Amygdala (tissue), 56 donors: ENCODE measurements around the gene MME.

ENCODE experiments used
- DNase-seq, 56 donors: peaks; one replicate each; lab custom pipeline; 2025; lab: John Stamatoyannopoulos, UW

The MME gene

GRCh38 chr3:155079746-155080487, at the start of gene MME:
Gene MME (plus strand): TSS chr3:155080319. CDS start chr3:155084168, 3,849 bp downstream.
- DNase-seq, result peak in 2 of 56 donors; percentile 1 to 2

GRCh38 chr3:155031186-155031585, 48.9 kb upstream of the MME start:
- DNase-seq, result no peak

- DNase-seq, result no peak
These were observed 47.2 kb upstream of the MME start for GRCh38 chr3:155032918-155033317.

GRCh38 chr3:155034786-155035185, 45.3 kb upstream of the MME start:
- no peak for DNase-seq

GRCh38 chr3:155035553-155035952, 44.6 kb upstream of the MME start:
- DNase-seq, result no peak

- DNase-seq, result no peak
These were observed 42.5 kb upstream of the MME start for GRCh38 chr3:155037508-155038202.

GRCh38 chr3:155038203-155038554, 41.9 kb upstream of the MME start:
- DNase-seq, result no peak

GRCh38 chr3:155046935-155047334, 33.2 kb upstream of the MME start:
- DNase-seq, result no peak

- DNase-seq, result no peak
These were observed 32.4 kb upstream of the MME start for GRCh38 chr3:155047672-155048071.

- DNase-seq, result no peak
These were observed 30.2 kb upstream of the MME start for GRCh38 chr3:155049959-155050358.

GRCh38 chr3:155052470-155052869, 27.6 kb upstream of the MME start:
- no peak for DNase-seq

- DNase-seq, result no peak
These were observed 26.4 kb upstream of the MME start for GRCh38 chr3:155053756-155054155.

GRCh38 chr3:155064920-155065319, 15.2 kb upstream of the MME start:
- DNase-seq, result no peak

GRCh38 chr3:155065537-155065936, 14.6 kb upstream of the MME start:
- DNase-seq, result no peak

GRCh38 chr3:155069729-155070128, 10.4 kb upstream of the MME start:
- DNase-seq, result no peak

GRCh38 chr3:155070316-155070715, 9.8 kb upstream of the MME start:
- no peak for DNase-seq

GRCh38 chr3:155070932-155071387, 9.2 kb upstream of the MME start:
- no peak for DNase-seq

GRCh38 chr3:155075200-155075599, 4.9 kb upstream of the MME start:
- DNase-seq, result no peak

GRCh38 chr3:155076888-155077287, 3.2 kb upstream of the MME start:
- no peak for DNase-seq

GRCh38 chr3:155078711-155079467, 1.2 kb upstream of the MME start:
- DNase-seq, result no peak

- DNase-seq, result no peak
These were observed 712 bp upstream of the MME start for GRCh38 chr3:155079468-155079745.

GRCh38 chr3:155080692-155081091, 573 bp downstream of the MME start:
- DNase-seq, result no peak
